ENCODE results near the gene CCDC152.

DNA sequence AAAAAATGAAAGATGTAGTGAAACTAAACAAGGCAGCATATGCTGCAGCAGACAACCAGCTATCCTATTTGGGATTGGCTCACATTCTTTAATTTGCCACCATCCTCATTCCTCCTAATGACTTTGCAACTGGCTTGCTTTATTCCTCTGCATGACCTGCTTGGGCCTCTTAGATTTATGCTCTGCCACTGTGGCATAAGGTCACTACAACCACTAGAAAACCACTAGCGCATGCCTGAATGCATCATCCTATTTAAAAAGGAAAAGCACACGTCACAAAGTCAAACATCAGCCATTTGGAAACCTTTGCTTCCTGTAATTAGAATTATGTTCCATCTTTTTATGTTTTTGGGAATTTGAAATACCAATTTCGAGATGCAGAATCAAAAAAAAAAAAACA lies 40.8 kb upstream of the CCDC152 start:
- TF ChIP-seq POLR2AphosphoS5 (IDR thresholded peaks at IDR 0.05) (no peak), POLR2A (IDR thresholded peaks at IDR 0.05; ENCODE audit: low read depth) (no peak), EP300 (IDR thresholded peaks at IDR 0.05) (no peak)
- TF ChIP-seq, protein P1, sequence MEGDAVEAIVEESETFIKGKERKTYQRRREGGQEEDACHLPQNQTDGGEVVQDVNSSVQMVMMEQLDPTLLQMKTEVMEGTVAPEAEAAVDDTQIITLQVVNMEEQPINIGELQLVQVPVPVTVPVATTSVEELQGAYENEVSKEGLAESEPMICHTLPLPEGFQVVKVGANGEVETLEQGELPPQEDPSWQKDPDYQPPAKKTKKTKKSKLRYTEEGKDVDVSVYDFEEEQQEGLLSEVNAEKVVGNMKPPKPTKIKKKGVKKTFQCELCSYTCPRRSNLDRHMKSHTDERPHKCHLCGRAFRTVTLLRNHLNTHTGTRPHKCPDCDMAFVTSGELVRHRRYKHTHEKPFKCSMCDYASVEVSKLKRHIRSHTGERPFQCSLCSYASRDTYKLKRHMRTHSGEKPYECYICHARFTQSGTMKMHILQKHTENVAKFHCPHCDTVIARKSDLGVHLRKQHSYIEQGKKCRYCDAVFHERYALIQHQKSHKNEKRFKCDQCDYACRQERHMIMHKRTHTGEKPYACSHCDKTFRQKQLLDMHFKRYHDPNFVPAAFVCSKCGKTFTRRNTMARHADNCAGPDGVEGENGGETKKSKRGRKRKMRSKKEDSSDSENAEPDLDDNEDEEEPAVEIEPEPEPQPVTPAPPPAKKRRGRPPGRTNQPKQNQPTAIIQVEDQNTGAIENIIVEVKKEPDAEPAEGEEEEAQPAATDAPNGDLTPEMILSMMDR (IDR thresholded peaks at IDR 0.05) = no peak

Data from esophagus muscularis mucosa (tissue), 4 donors.